ENCODE data around the gene KRT81. TPM values are rescaled to one million over a fixed set of nuclear protein-coding genes. Genes with fewer than 3 reads are reported as not detected.

KRT81 gene
- total RNA-seq, 2 donors from 2014 or later = 1.7 TPM; not detected in 1

GRCh38 chr12:52310622-52311284 is 19.4 kb upstream of the KRT81 start:
- Histone ChIP-seq H3K27me3 (replicated peaks; ENCODE audit: insufficient read depth) (peaks cover 2% of the 10 kb centered on the region), H3K36me3 (no peaks in the 10 kb centered on the region), H3K9me3 (no peaks in the 10 kb centered on the region), H3K27ac (no peak overlapping the region), H3K4me1 (replicated peaks) (peaks cover 5% of the 10 kb centered on the region), H3K4me3 (no peak overlapping the region)
- intact Hi-C loops (cut with DNase I) = no loop called here
- no peak for DNase-seq (ENCODE audit: low spot score)
- WGBS = 83% methylated on average over 5 of the region's 5 CpGs
- no peak for TF ChIP-seq POLR2AphosphoS5 (IDR thresholded peaks at IDR 0.05)
- TF ChIP-seq, protein P1, sequence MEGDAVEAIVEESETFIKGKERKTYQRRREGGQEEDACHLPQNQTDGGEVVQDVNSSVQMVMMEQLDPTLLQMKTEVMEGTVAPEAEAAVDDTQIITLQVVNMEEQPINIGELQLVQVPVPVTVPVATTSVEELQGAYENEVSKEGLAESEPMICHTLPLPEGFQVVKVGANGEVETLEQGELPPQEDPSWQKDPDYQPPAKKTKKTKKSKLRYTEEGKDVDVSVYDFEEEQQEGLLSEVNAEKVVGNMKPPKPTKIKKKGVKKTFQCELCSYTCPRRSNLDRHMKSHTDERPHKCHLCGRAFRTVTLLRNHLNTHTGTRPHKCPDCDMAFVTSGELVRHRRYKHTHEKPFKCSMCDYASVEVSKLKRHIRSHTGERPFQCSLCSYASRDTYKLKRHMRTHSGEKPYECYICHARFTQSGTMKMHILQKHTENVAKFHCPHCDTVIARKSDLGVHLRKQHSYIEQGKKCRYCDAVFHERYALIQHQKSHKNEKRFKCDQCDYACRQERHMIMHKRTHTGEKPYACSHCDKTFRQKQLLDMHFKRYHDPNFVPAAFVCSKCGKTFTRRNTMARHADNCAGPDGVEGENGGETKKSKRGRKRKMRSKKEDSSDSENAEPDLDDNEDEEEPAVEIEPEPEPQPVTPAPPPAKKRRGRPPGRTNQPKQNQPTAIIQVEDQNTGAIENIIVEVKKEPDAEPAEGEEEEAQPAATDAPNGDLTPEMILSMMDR (IDR thresholded peaks at IDR 0.05) = no peak
- no peak for TF ChIP-seq POLR2A (IDR thresholded peaks at IDR 0.05)

DNA sequence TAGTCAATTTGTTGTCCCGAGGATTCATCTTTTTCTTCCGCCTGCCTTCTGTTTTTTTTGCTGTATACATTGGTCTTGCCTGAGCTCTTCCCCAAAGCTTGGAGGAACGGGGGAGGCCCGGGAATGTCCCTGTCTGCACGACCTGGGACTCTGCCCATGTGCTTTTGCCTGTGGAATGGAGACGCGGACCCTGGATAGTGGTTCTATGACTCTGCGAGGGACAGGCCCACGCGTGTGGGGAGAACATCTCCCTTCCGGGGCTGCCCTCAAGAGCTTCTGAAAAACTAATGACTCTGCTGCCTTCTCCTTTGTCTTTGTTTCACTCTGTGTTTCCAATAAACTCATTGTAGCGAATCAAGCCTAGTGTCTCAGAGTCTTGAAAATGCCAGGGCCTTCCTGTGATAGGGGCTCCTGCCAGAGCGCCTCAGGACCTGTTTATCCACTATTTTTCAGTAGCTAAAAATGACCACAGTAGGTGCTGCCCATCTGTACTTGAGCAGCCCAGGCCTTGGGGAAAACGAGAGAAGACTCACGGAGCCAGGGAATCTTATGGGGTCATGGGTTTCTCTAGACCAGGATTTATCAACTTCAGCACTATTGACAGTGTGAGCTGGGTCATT is 17.6 kb upstream of the KRT81 start:
- DNase-seq (ENCODE audit: low spot score) = peak; percentile 17
- H3K27me3 ChIP-seq (replicated peaks; ENCODE audit: insufficient read depth) = peaks cover 2% of the 10 kb centered on the region
- intact Hi-C loops (cut with DNase I) = no loop called here
- peak overlapping the region in 1 of 2 donors; percentile 43 for H3K27ac ChIP-seq
- no peaks in the 10 kb centered on the region for H3K36me3 ChIP-seq
- H3K9me3 ChIP-seq = no peaks in the 10 kb centered on the region
- no peak for TF ChIP-seq POLR2AphosphoS5 (IDR thresholded peaks at IDR 0.05)
- TF ChIP-seq POLR2A (IDR thresholded peaks at IDR 0.05) = no peak
- H3K4me3 ChIP-seq = peak overlapping the region; percentile 27 to 31
- peaks cover 5% of the 10 kb centered on the region for H3K4me1 ChIP-seq (replicated peaks)
- 36% methylated on average over 15 of the region's 15 CpGs for WGBS

DNA sequence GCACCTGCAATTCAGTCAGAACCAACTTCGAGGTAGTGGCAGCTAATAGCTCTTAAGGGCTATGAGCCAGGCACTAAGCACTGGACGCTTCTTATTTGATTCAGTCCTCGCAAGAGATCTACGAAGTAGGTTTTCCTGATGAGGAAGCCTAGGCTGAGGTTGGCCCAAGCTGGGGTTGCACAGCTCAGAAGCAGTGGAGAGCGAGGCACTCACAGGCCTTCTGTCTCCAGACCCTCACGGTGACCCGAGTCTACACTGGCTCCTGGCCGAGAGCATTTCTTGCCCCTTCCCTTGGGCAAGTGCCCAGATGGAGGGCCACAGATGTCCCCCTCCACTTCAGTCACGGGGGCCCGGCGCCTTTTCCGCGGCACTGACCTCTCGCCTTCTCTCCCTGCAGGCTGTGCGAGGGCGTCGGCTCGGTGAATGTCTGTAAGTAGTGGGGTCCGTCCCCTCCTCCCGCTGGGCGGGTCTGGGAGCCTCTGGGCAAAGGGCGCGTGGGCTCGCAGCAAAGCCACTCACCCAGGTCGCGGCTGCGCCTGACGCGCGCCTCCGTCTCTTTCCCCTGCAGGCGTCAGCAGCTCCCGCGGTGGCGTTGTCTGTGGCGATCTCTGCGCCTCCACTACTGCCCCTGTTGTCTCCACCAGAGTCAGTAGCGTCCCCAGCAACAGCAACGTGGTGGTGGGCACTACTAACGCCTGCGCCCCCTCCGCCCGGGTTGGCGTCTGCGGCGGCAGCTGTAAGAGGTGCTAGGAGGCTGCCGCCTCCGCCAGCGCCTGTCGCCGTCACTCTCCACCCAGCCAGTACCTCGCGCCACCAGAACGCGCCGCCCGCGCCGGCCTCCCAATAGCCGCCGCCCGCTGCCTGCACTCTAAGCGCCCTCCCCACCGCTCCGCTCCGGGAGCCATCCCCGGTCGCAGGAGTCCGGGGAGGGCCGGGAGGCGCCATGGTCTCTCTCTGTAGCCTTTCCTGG is 16.8 kb upstream of the KRT81 start:
- peak; percentile 60 for DNase-seq (ENCODE audit: low spot score)
- H3K9me3 ChIP-seq = no peaks in the 10 kb centered on the region
- H3K4me1 ChIP-seq (replicated peaks) = peaks cover 5% of the 10 kb centered on the region
- intact Hi-C loops (cut with DNase I) = no loop called here
- peak overlapping the region in 1 of 2 donors; percentile 43 for H3K27ac ChIP-seq
- TF ChIP-seq POLR2AphosphoS5 (IDR thresholded peaks at IDR 0.05) = peak; percentile 27
- TF ChIP-seq, protein P1 (IDR thresholded peaks at IDR 0.05) = peak in 2 of 4 experiments; percentile 51 to 56
- peak; percentile 51 for TF ChIP-seq POLR2A (IDR thresholded peaks at IDR 0.05)
- no peaks in the 10 kb centered on the region for H3K36me3 ChIP-seq
- H3K4me3 ChIP-seq = peak overlapping the region; percentile 27 to 31
- 10% methylated on average over 69 of the region's 71 CpGs for WGBS
- peaks cover 2% of the 10 kb centered on the region for H3K27me3 ChIP-seq (replicated peaks; ENCODE audit: insufficient read depth)

DNA sequence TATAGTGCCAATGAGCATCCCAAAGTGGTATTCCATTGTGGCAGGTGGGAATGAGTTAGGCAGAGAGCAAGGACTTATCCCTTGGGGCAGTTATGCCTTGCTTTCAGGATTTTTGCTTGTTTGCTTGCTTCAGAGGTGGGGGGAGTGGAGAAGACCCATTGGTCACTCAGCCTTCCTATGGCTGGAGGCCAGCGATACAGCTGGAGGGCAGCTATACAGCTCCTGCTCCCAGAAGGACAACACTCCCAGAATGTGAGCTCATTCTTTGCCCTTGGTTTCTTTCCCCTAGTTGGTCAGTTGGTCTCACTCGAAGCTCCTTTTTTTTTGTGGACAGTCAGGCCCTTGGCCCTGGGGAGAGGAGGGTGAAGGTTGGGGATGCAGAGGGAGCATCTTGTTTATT is 15.4 kb upstream of the KRT81 start:
- H3K4me1 ChIP-seq (replicated peaks) = peaks cover 5% of the 10 kb centered on the region
- WGBS = 94% methylated on average over 2 of the region's 2 CpGs
- no peak for DNase-seq (ENCODE audit: low spot score)
- no peak overlapping the region for H3K4me3 ChIP-seq
- intact Hi-C loops (cut with DNase I) = no loop called here
- H3K36me3 ChIP-seq = no peaks in the 10 kb centered on the region
- no peak for TF ChIP-seq POLR2AphosphoS5 (IDR thresholded peaks at IDR 0.05)
- TF ChIP-seq, protein P1 (IDR thresholded peaks at IDR 0.05) = no peak
- TF ChIP-seq POLR2A (IDR thresholded peaks at IDR 0.05) = no peak
- H3K27ac ChIP-seq = no peak overlapping the region
- no peaks in the 10 kb centered on the region for H3K9me3 ChIP-seq
- peaks cover 2% of the 10 kb centered on the region for H3K27me3 ChIP-seq (replicated peaks; ENCODE audit: insufficient read depth)

Data from prostate gland (tissue), 2 donors.